Cardiac muscle cell (in vitro differentiated cells and primary cell): ENCODE data around the gene NEO1. TPM values are rescaled to one million over a fixed set of nuclear protein-coding genes. Genes with fewer than 3 reads are reported as not detected.
"Not testable (repeated sequence)": the region's sequence is repeated elsewhere in the genome, so short reads cannot be mapped to it uniquely, and the experiment has no call there.

Source experiments
- DNase-seq, 2 donors: peaks; one replicate each; pipeline versions ENCODE4 v3.0.0 to v3.0.0-alpha.2; 2010 to 2017; ENCODE audit warnings: low read depth in 1 of 2, low spot score in 1 of 2
- H3K27ac ChIP-seq: fragments of 200-600 bp; sonication (generic); 2 replicates; pipeline ENCODE4 v1.5.1; 2016
- H3K27me3 ChIP-seq: fragments of 200-600 bp; sonication (generic); 2 replicates; pipeline ENCODE4 v1.6.0; 2016; ENCODE audit warnings: control low read depth
- H3K36me3 ChIP-seq: fragments of 200-600 bp; sonication (generic); 2 replicates; pipeline ENCODE4 v1.5.1; 2016; ENCODE audit warnings: control low read depth
- H3K4me1 ChIP-seq: fragments of 200-600 bp; sonication (generic); 2 replicates; pipeline ENCODE4 v1.8.1; 2017; ENCODE audit warnings: low read depth, mild to moderate bottlenecking, mixed run types
- H3K4me3 ChIP-seq: fragments of 200-600 bp; sonication (generic); 2 replicates; pipeline ENCODE4 v1.5.1; 2016; ENCODE audit warnings: mild to moderate bottlenecking
- H3K9me3 ChIP-seq: fragments of 200-600 bp; sonication (generic); 2 replicates; pipeline ENCODE4 v1.5.1; 2017; ENCODE audit warnings: low read depth, mild to moderate bottlenecking, control low read depth
- CTCF ChIP-seq: IDR thresholded peaks from 2 replicates; pipeline ENCODE4 v1.5.1; 2012; ENCODE audit warnings: low read depth, mild to moderate bottlenecking, low read length
- polyA plus RNA-seq: library from polyadenylated mRNA; unstranded; fragments of >200 nt; fragmentation: Nextera tagmentation; extraction: Ambion mirVana; gene quantifications from 2 replicates; pipeline ENCODE4 v1.2.1, GENCODE V29; 2016
- total RNA-seq: library from RNA; depleted of rRNA; stranded (reverse); fragments of >200 nt; gene quantifications from 2 replicates; pipeline ENCODE4 v1.2.3, GENCODE V29; 2016

The NEO1 gene
- total and polyA plus RNA-seq, 2 experiments from 2014 or later = 12.9 to 37.4 TPM

- Histone ChIP-seq H3K4me3 (no peak overlapping the region), H3K27me3 (no peaks in the 10 kb centered on the region), H3K27ac (no peak overlapping the region), H3K4me1 (peaks cover 20% of the 10 kb centered on the region), H3K9me3 (no peaks in the 10 kb centered on the region), H3K36me3 (peaks cover 27% of the 10 kb centered on the region)
- no peak for TF ChIP-seq CTCF
- DNase-seq = no peak
These were observed 246.4 kb downstream of the NEO1 start for GRCh38 chr15:73298522-73299245.

- Histone ChIP-seq H3K36me3 (peaks cover 26% of the 10 kb centered on the region), H3K4me1 (peaks cover 14% of the 10 kb centered on the region)
- H3K9me3 ChIP-seq, H3K27me3 ChIP-seq, H3K4me3 ChIP-seq, H3K27ac ChIP-seq, DNase-seq: not testable (repeated sequence)
These were observed 248.0 kb downstream of the NEO1 start for GRCh38 chr15:73300286-73300685.

- Histone ChIP-seq H3K4me3 (no peak overlapping the region), H3K27ac (no peak overlapping the region), H3K27me3 (no peaks in the 10 kb centered on the region), H3K9me3 (no peaks in the 10 kb centered on the region), H3K4me1 (no peaks in the 10 kb centered on the region), H3K36me3 (peaks cover 19% of the 10 kb centered on the region)
- DNase-seq = no peak
- TF ChIP-seq CTCF = no peak
These were observed 251.4 kb downstream of the NEO1 start for GRCh38 chr15:73303636-73304035.

GRCh38 chr15:73305331-73306211 is 253.3 kb downstream of the NEO1 start:
- H3K4me1 ChIP-seq = no peaks in the 10 kb centered on the region
- peaks cover 9% of the 10 kb centered on the region for H3K36me3 ChIP-seq
- peak overlapping the region; percentile 3 for H3K27ac ChIP-seq
- peak; percentile 84 to 86 for DNase-seq
- no peak overlapping the region for H3K4me3 ChIP-seq
- TF ChIP-seq CTCF = peak; percentile 74
- no peaks in the 10 kb centered on the region for H3K27me3 ChIP-seq
- H3K9me3 ChIP-seq = no peaks in the 10 kb centered on the region

GRCh38 chr15:73308305-73308704 is 256.0 kb downstream of the NEO1 start:
- H3K27ac ChIP-seq = no peak overlapping the region
- no peaks in the 10 kb centered on the region for H3K9me3 ChIP-seq
- TF ChIP-seq CTCF = no peak
- H3K4me1 ChIP-seq = no peaks in the 10 kb centered on the region
- DNase-seq = no peak
- peaks cover 3% of the 10 kb centered on the region for H3K36me3 ChIP-seq
- H3K27me3 ChIP-seq = no peaks in the 10 kb centered on the region
- no peak overlapping the region for H3K4me3 ChIP-seq

GRCh38 chr15:73313861-73314260 is 261.6 kb downstream of the NEO1 start:
- Histone ChIP-seq H3K4me1 (no peaks in the 10 kb centered on the region), H3K4me3 (no peak overlapping the region), H3K9me3 (no peaks in the 10 kb centered on the region), H3K27ac (no peak overlapping the region), H3K36me3 (no peaks in the 10 kb centered on the region), H3K27me3 (no peaks in the 10 kb centered on the region)
- no peak for DNase-seq
- TF ChIP-seq CTCF = no peak
